HG02623 (cell line): Measurements from ENCODE around the gene COA5.
"Not testable (repeated sequence)": the region's sequence is repeated elsewhere in the genome, so short reads cannot be mapped to it uniquely, and the experiment has no call there.

ENCODE experiments used
- ATAC-seq: cut with Tn5 transposase; IDR thresholded peaks from one replicate; pipeline ENCODE4 v1.9.1; 2021; ENCODE audit warnings: moderate library complexity; ENCODE audit not compliant: unreplicated experiment

COA5 gene

DNA sequence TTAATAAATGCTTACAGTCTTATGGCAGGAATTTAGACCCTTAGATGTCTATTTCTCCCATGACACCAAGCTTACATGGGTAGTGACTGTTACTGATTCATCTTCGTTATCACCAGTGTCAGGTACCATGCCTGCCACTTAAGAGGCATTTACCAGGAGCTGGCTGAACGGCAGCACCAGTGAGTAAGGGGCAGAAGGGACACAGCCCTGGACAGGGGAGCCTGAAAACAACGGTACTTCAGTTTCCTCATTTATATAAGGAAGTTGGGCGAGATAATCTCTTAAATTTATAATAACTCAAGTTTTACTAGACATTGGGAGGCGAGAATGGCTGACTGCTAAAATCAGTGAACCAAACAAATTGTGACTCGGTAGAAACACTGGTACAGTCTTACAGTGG, 1.2 kb downstream of the COA5 start:
- ATAC-seq, result no peak

DNA sequence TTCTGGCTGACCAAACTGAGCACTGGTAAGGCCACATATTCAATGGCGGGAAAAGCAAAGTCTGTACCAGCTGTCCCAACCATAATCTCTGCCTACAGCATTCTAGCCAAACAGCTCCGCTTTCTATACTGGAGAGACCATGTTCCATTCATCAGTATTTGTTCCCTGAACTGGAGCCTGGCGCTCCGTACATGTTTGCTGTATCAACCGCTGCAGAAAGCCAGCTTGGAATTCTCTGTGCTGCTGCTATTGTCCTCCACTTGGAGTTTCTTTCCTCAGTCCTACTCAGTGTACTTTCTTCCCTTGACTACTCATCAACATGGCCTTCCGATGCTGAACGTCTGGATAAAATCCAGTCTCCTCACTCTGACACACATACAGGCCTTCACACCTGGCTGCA, 1.9 kb downstream of the COA5 start:
- ATAC-seq, result no peak

GRCh38 chr2:98605076-98605475, 3.2 kb downstream of the COA5 start:
- ATAC-seq, result no peak

GRCh38 chr2:98604547-98604946, 3.8 kb downstream of the COA5 start:
- no peak for ATAC-seq

DNA sequence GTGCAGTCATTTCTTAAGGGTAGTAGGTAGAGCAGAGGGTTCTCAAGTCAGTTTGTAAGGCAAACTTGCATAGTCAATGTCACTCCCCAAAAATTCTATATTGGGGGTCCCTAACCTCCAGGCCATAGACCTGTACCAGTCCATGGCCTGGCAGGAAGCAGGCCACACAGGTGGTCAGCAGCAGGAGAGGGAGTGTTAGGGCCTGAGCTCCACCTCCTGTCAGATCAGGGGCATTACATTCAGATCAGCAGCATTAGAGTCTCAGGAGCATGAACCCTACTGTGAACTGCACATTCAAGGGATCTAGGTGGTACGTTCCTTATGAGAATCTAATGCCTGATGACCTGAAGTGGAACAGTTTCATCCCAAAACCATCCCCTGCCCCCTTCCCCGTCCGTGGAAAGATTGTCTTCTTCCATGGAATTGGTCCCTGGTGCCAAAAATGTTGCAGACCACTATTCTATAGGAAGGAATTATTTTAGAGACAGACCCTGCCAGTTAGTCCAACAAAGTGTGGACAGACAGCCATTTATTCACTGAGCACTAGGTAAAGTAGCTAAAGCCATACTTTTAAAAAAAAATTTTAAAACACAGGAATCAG, 6.7 kb downstream of the COA5 start:
- ATAC-seq, result no peak

GRCh38 chr2:98598781-98599428, 9.4 kb downstream of the COA5 start:
- ATAC-seq, result no peak

DNA sequence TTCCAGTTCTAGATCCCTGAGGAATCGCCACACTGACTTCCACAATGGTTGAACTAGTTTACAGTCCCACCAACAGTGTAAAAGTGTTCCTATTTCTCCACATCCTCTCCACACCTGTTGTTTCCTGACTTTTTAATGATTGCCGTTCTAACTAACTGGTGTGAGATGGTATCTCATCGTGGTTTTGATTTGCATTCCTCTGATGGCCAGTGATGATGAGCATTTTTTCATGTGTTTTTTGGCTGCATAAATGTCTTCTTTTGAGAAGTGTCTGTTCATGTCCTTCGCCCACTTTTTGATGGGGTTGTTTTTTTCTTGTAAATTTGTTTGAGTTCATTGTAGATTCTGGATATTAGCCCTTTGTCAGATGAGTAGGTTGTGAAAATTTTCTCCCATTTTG, 13.6 kb downstream of the COA5 start:
- not testable (repeated sequence) for ATAC-seq

DNA sequence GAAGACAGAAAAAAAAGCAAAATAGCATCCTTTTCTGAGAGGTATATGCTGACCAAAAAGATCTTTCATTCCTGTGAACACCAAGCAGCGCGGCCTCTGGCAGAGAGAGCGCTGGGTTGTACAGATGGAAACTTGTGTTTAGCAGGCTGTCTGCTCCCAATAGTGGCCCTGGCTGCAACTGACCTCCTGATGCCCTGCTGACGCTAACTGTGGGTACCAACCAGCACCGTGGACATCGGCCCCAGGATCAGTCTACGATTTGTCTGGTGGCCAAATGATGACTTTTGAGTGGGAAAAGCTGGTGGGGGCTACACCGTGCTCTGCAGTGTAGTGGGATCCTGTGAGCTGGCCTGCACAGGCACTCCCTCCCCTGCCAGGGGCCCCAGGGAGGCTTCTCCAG, 15.7 kb downstream of the COA5 start:
- no peak for ATAC-seq

GRCh38 chr2:98589489-98589888, 18.8 kb downstream of the COA5 start:
- ATAC-seq, result no peak

- ATAC-seq, result no peak
Observed at GRCh38 chr2:98588880-98589431, 19.4 kb downstream of the COA5 start.

- ATAC-seq, result no peak
Observed at GRCh38 chr2:98586551-98587140, 21.7 kb downstream of the COA5 start.

DNA sequence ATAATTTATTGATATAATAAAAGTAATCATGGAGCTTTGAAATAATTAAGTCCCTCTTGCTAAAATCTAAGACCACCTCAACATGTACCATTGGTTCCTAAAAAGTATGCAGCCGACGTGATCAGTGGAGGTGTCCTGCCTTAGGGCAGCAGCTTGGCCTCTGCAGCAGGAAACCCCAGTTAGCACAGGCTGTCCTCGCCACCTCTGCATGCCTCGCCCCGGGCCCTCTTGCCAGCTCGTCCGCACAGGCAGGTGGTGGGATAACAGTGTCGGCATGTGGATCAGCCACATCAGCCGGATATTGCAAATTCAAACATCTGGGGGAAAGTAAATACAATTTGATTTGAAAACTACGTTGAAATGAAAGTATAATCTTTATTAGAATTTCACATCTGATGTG, 22.9 kb downstream of the COA5 start:
- ATAC-seq, result no peak

DNA sequence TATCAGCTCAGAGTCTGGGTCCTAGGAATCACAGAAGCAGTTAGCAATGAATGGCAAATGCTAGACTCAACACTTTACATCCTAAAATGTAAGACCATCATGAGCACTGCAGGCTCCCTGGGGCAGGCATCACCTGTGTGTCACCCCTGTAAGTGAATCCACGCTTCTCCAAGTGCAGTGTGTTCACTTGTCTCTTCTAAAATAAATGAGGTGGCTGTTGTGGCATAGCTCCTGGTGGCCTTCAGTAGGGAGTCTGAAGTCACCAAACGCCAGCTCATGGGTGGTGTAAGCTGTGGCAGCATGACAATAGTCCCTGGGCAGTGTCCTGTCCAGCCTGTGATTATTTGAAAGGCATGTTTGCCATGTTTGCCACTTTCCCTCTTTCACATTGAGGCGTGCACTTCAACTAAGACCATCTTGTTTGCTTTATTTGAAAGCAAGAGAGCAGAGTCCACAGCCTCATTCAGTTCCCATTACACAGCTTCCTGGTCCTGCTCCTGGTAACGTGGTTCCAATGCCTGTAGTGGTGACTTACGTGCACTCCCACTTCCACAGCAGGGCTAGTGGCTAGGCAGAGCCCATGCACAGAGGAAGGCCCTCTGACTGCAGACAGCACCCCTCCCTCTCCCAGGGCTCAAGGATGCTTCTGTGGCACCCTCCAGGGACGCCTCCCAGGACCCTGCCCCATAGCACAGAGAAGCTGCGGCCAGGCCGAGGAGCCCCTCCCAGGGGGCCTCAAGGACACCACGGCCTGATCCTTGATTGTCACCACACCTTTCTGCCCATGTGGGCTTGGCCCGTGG, 24.3 kb downstream of the COA5 start:
- no peak for ATAC-seq

DNA sequence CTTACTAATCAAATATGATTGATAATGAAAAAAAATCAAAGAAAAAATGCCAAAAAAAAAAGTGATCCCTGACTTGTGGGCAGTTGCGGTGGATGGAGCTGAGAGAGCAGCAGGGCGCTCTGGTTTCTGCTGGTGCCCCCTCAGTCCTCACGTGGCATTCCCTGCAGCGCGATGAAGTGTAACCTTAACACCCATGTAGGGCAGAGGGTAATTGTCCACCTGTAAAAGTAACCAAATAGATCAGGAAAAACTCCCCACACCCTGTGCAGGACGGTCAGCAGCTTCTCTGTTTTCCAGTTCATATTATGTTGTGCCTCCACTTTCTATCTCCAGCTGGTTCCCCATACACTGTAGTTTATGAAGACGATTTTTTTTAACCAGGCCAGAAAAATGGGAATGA, 25.0 kb downstream of the COA5 start:
- no peak for ATAC-seq

- no peak for ATAC-seq
Observed at GRCh38 chr2:98582523-98582922, 25.8 kb downstream of the COA5 start.

DNA sequence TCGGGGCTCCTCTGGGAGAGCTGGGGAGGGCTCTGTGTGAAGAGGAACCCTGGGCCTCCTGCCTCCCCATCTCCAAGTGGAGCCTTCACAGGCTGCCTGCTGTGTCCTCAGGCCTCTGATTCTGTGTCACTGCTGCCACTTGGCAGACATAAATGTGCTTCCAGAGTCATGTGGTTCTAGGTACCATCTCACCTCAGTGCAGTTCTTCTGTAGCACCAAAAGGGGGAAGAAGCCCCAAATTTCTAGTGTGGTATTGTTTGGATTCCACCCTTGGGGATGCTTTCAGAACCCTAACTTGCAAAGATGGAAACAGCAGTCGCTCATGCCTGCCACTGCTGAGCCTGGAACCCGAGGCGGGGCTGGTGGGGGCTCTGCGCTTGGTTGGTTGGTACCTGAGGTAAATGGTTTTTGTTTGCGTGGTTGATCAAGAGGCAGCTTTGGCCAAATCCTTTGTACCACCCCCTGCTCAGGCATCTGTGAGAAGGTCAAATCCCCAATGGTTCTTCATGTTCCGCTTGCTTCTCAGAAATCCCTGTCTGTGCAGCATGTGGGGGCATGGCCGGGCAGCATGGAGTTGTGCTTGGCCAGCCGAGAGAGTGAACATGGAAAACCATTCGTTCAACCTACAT, 27.5 kb downstream of the COA5 start:
- no peak for ATAC-seq

DNA sequence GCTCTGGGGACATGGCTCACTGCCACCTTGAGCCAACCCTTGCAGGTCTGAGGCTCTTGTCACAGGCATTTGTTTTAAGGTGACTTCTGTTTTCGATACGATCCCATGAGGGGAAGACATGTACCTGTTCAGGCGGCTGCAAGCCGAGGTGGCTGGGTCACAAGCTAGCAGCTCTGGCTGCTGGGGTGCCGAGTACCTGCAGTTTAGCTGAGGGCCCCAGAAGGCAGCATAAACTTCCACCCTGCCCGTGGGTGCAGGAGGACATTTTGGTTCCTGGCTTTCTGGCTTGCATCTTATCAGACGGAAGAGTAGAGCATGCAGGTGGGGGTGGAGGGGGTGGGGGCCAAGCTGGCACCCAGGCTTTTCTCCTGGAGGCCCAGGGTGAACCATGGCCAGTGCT, 28.4 kb downstream of the COA5 start:
- ATAC-seq, result no peak

DNA sequence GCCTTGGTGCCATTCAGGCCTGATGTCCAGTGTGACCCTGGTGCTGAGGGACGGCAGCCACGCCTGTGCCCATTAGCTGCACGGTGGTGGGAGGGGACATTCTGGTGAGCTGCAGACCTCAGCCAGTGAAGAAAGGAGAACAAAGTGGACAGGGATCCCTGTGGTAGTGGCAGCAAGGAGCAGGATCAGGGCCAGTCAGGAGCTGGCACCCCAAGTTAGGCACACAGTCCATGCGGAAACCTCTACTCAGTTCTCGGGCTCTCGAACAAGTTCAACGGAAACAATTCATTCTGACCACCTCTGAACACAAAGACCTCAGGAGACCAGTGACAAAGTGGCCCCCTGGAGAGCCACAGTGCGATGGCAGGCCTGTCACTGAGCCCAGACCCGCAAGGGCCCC, 30.1 kb downstream of the COA5 start:
- ATAC-seq, result no peak

- ATAC-seq, result no peak
Observed at GRCh38 chr2:98577313-98577712, 31.0 kb downstream of the COA5 start.

DNA sequence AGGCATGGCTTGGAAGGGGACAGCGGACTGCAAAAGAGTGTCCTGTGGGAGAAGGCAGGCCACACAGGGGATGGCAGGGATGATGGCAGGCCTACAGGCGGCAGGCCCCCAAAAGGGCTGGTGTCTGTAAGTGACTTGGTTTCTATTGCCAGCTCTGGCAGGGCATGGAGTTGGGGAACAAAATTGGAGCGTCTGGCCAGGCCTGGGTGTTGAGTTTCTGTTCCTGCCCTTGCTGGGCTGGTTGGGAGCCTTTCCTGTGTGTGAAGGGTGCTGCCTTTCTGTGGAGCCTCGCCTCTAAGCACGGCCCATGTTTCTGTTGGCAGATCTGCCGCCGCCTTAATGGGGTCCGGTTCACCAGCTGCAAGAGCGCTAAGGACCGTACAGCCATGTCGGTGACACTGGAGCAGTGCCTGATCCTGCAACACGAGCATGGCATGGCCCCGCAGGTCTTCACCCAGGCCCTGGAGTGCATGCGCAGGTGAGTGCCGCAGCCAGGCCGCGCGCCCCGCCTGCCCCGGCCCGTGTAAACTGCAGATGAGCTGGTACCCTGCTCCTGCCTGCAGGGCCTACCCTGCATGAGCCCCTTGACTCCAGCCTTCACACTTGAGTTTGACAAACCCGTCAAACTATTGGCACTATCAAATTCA, 31.5 kb downstream of the COA5 start:
- no peak for ATAC-seq

GRCh38 chr2:98573426-98573825, 34.9 kb downstream of the COA5 start:
- ATAC-seq, result no peak
